DLD1 (cell line): ENCODE data around the gene ZNF235.
"Not testable (repeated sequence)": the region's sequence is repeated elsewhere in the genome, so short reads cannot be mapped to it uniquely, and the experiment has no call there.

Experiments used
- in situ Hi-C: cut with HindIII; loops from 2 replicates; pipeline ENCODE4 v1.10.0; 2017; ENCODE audit warnings: low sequenced_read_pairs

Gene ZNF235

GRCh38 chr19:44258136-44258535 is 46.7 kb downstream of the ZNF235 start:
- in situ Hi-C loops: no loop called here

- in situ Hi-C loops: no loop called here
Observed at GRCh38 chr19:44255705-44256411, 49.0 kb downstream of the ZNF235 start.

- in situ Hi-C loops: no loop called here
Observed at GRCh38 chr19:44254496-44254895, 50.3 kb downstream of the ZNF235 start.

- in situ Hi-C loops: not testable (repeated sequence)
Observed at GRCh38 chr19:44253392-44253791, 51.4 kb downstream of the ZNF235 start.

- in situ Hi-C loops: not testable (repeated sequence)
Observed at GRCh38 chr19:44252332-44252731, 52.5 kb downstream of the ZNF235 start.

- in situ Hi-C loops: no loop called here
Observed at GRCh38 chr19:44236384-44236783, 68.4 kb downstream of the ZNF235 start.
